HCEC 1CT (cell line): ENCODE measurements around the gene NPAS3.

Experiments used
- DNase-seq: peaks from one replicate; pipeline ENCODE4 v3.0.0-alpha.2; 2017

NPAS3 gene

DNA sequence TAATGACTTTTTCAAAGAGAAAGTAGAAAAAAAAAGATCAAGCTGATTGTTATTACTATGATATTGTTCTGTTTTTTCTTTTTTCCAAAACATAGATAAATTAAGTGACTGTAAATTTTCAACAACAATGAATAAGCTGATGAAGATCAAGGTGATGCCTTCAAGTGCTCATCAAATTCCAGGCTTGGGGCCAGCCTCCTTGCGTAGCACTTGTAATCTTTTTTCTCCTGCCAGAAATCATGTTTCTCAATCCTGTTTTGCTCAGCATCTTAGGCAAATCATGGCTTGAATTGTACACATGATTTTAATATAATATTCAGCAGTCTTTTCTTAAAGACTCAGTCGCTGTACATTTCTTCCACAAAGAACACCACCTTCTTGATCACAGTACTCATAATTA is 333.2 kb downstream of the NPAS3 start:
- no peak for DNase-seq

DNA sequence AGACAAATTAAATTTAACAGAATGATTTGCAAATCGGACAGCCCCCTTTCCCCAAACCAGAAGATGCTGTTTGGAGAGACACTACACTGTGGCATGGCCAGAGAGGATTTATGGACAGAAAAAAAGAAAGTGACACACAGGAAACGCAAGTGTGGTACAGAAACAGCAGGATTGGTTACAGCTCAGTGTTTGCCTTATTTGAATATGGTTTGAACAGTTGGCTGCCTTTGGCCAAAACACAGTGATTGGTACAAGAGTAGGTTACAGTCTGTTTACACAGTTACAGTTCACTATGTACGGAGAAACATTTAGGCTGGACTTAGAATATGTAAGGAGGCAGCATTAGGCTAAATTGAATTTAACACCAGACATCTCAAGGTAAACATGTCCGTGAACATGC is 335.3 kb downstream of the NPAS3 start:
- no peak for DNase-seq

DNA sequence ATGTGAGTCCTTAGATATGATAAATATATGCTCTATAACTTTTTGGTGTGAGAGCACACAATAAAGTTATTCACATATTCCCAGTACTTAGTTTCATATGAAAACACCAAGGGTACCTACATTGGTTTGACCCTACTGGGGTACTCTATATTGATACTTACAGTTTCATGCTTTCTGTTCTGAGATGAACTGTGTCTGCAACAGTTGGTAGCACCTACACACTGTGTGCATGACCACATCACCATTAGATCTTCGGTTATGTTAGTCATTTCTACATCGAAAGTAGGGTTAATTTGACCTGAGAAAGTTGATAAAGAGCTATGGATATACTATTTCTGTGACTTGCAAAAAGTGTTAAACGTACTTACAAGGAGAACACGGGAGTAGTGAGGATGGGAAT is 337.2 kb downstream of the NPAS3 start:
- DNase-seq, result no peak

DNA sequence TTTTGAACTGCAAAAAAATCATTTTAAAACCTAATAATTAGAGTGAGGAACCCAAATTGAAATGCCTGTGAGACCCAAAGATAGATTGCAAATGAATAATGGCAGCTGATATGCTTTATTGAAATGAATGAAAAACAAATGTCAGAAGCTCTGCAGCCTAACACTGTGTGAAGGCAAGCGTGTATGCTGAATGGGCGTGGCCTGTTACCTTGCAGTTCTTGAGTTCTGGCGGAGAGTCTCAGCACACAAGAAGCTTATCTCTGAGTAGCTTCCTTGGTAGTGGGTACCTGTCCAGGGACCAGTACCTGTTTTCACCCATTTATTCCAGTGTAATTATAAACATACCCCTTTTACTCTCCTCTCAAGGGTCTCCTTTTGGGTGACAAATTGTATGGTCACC is 341.2 kb downstream of the NPAS3 start:
- DNase-seq, result no peak

DNA sequence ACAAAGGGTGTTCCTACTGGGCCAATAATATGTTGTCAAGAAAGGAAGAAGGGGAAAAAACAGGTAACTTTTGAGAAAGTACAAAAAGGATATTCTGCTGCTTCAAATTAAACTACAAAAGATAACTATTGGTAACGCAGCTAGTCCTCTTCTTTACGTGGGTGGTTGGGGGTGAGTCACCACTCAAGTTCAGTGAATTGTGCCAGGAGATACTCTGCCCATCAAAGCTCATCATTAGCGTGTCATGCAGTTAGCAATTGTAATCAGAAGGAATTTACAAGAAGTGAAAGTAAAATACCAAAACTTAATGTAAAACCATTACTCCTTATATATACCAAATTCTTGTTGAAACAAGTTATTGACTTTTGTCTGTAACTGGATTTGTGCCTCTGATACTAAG is 342.0 kb downstream of the NPAS3 start:
- DNase-seq, result no peak

DNA sequence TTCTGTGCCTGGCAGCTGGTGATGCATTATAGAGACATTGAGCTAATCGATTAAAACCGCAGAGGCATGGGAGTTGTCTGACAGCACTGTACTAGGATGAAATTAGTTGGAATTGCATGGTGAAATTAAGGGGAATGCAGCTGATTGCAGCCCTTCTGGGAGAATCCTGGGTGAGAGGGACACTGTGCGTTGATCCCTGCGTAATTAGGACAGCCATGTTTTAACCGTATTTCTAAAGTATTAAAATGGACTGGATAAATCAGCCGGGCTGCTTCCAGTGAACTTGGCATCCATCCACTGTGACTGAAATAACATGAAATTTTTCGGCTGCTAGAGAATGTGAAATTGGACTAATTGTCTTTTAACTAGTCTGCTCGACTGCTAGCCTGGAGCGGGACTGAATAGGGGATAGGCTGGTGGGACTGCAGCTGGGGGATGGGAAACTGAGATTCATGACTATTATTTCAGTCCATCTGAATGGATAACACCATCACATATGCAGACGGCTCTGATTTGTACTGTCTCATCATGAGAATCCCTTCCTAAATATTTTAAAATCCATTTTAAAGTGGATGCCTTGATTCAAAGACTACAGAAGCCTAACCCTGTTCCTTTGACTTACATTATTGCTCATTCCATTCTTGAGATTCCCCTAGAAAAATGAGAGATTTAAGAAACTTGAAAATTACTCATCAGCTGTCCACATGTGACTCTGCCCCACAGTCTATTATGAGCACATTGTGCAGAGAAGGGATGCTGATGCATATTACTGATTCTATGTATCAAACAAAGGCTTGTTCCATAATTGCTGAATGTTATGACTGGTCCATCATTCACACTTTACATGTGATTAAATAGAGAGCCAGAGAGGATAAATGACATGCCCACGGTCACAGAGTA is 343.9 kb downstream of the NPAS3 start:
- DNase-seq, result no peak

DNA sequence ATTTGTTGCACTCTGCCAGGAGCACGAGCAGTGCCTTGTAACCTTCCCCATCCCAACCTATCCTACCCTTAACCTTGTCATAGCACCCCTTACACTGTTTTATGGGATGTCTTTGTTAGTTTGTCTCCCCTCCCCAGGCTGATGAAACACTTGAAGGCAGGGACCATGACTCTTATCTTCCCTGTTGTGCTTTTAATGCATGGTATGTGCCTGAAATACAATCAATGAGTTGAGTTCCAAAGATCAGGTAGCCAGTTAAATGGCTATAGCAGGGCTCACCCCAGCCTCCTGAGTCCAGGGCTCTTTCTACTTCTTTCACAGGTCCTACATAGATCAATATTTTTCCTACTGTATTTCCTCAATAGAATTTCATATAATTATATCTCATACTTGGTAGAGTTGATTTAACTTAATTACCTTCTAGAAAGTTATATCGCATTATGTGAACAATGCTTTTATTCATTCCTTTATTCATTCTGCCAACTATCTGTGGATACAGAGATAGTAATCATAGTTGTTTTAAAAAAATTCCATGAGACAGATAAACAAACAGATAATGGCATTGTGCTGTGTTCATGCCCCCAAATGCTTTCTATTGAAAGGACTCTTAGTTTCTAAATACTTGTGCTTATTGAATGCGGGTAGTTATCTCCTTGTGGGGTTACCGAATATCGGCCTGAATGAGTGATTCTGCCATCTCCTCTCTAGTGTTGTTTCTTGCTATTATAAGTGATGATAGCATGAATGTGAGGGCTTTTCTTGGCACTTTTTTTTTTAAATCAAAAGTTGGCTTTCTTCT is 347.4 kb downstream of the NPAS3 start:
- DNase-seq, result no peak

DNA sequence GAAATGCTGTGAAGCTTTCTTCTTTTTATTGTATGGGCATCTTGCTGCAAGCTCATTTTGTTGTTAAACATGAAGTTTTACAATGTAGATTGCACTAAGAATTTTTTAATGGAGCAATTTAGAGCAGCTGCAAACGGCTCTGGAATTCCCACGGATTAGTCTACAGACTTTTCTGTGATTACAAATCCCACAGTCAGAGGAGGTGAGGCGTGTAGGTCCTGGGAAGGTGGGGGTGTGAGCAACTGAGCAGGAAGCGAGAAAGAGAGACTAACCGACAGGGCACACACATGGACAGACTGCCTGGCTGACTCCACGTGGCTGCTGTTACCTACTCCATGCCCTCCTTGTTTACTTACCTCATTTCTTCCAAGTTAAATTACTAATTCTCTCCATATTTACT is 348.5 kb downstream of the NPAS3 start:
- no peak for DNase-seq

DNA sequence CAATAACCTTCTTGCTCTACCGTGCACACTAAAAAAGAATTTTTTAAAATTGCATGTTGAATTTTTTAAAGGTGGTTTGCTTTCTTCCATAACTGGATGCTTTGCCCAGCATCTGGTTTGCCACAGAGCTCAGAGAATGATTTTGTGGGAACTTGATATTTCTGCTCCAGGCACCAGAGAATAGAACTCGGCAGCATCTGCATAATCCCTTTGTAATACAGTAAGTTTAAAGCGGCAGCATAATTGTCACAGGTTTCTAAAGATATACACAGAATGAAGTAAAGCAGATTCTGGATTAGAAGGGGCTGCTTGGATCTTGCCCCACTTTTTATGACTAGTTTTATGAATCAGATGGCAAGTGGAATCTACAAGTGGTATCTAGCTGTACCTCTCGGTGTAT is 352.0 kb downstream of the NPAS3 start:
- no peak for DNase-seq

DNA sequence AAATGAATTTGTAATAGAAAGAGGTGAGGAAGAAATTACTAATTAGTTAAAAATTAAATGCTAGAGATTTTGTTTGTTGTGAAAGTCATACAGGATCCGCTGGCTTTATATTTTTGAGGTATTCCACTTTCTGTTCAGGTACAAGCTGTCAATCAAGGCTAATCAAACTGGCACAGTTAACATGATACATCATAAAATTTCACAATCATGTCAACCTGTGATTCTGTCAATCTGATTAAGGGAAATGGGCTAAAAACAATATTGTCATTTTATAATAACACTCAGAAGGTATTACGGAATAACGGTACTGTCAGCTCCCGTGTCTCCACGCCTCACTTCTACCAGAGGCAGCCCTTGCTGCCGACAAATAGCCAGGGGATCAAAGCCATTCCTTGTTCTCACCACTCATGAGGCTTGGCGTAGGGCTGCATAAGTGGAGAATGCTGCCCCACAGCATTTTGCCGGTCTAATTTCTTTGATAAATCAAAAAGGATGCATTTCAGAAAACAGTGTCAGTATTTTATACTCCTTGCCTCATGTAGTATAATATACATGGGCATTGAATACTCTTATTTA is 352.9 kb downstream of the NPAS3 start:
- DNase-seq, result no peak

DNA sequence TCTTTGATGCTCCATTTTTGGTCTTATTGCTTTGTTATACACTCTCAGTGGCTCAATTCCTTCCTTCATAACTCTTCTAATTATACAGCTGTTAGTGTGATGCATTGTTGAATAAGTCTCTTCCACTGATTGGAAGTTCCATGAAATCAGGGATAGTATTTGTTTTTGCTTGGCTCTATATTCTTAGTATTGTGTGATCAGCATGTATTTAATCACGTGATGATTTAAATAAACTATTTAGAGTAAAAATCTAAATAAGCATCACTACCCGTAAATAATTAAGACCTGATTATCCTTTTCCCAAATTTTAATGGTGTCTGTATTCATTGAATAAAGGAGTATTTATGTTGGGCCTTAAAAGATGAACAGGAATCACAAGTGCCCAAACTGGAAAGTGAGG is 355.7 kb downstream of the NPAS3 start:
- DNase-seq, result no peak

DNA sequence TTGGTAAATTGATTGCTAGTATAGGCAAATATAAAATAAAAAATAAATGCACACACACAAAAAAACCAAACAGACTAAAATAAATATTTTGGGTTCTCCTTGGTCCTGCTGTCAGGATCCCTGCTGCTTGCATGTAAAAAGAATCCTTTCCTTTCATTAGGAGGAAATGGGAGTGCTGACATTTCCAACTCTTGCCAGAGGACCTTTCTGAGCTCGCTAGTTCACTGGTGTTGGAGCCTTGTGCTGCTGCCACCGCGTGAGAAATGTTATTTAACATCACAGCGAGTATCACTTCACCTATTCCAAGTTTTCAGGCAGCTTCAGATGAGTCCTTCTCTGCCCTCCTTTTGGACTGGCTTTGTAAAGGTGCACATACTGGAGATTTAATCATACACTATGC is 358.9 kb downstream of the NPAS3 start:
- no peak for DNase-seq

DNA sequence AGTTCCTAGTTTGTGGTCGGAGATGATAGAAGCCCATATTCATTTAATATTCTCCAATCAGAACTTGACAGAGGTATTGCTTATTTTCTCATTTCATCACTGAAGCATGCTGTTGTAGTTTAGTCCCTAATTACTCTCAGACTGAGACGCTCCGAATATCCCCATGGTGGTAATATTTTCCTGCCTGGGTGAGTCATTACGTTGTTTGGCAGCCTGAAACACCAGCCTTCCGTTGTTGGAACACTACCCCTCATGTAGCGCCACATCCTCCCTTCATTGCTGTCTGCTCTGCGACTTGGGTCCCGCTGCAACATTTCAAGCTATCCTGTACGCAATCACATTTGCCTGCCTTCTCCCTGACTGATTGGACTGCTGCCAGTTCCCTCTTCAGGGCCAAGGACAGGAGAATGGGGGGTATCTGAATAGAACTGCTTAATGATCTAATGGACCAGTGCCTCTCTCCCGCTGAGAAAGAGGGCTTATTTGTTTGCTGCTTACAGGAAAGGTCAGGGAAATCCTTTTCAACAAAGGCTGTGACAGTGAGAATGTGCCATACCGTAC is 369.1 kb downstream of the NPAS3 start:
- no peak for DNase-seq

DNA sequence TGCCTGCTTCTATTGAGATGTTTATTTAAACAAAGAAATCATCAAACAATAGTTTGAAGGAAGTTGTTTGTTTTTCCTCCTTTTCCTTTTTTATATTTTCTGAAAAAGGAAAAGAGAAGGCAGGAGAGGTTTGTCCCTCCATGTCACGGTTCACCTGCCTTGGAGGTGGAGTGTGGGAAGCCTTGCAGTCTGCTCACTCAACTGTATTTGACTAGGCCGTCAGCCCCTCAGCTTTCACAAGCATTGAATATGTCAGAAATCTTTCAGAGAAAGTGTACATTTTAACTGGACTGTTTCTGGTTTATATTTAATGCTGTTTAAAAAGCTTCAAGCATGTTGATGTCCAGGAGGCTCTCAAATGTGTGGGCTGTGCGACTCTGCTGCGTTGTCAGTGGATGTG is 370.4 kb downstream of the NPAS3 start:
- no peak for DNase-seq

DNA sequence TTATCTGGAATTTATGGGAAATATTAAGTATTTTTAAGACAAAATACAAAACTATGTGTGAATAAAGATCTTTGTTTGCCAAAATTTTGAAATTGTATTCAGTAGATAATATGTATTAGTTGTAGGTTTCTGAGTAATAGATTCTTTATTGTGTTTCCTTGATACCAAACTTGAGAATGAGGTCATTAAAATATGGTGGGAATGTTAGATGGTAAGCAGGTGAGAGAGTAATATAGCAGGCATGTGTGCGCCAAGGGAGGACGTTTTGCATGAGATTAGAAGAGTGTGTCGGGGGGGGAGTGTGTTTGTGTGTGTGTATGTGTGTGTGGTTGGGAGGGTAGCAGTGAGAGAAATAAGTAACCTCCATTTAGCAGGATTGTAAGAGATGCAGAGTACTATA is 376.5 kb downstream of the NPAS3 start:
- no peak for DNase-seq

DNA sequence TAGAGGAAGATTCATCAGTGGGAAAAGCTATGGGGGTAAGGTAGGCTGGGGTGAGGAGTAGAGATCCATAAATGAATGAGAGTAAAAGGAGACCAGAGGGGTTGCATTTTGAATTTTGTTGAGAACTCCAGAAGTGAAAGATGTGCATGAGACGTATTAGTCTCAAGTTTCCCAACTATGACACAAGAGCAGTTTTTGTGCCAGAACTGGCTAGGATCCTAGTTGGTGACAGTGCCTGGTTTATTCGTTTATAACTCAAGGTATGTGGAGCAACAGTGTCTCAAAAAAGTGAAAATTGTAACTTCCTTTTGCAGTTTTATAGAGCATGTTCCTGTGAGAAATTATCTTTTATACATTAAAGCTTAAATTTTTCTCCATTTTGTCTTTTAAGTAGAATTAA is 377.0 kb downstream of the NPAS3 start:
- DNase-seq, result no peak

DNA sequence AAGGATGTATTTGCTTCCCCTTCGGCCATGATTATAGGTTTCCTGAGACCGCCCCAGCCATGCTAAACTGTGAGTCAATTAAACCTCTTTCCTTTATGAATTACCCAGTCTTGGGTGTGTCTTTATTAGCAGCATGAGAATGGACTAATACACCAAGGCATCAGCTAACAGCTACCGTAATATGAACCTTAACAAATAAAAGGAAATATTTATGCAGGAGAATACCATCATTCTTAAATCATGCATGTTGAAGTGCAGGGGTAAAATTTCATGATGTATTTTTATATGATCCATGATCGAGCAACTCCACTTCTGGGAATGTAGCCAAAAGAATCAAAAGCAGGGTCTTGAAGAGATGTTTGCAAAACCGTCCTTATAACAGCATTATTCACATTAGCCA is 379.0 kb downstream of the NPAS3 start:
- DNase-seq, result no peak

DNA sequence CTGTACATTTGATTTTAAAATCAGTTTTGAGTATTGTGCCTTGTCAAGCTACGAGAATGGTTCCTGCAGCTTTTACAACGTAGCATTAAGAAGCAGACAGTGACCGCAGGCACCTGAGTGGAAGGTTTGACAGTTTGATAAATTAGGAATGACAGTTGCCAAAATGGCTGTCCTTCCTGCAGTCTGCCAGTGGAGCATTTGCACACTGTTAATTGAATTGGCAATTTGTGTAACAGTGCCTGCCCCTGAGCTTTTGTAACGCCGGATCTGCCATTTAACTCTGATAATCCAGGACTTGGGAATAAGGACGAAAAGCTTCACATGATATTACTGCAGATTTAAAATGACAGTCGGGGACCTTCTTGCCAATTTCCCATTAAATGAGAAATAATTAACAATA is 385.3 kb downstream of the NPAS3 start:
- DNase-seq, result no peak

DNA sequence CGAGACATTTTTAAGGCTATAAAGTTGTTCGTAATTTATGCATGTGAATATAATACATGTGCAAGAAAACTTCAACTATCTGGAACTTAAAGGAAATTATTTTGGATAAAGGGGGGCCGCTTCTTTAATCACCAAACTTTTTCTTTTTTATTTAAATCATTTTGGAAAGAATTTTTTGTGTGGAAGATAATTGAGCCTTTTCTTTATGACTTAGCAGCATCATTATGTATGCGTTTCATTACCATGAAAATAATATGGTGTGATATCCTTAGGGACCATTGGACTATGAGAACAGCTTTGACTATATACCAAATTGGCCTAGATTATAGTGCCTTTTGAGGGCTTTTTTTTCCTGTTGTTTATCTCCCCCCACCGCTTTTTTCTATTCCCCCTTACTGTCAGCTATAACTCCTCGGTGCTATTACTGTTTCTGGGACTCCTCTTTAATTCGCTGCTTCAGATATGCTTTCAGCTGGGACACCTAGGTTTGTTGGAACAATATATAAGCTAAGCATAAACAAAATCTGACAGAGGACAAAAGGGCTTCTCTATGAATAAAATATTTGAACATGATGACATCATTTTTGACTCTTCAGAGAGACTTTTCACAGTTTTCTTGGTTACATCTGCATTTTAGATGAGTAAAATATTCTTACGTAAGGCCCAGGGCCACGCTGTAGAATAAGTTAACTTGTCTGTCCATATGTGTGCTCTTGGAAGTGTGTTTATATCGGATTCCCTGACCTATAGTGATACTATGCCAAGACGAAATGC is 392.7 kb downstream of the NPAS3 start:
- no peak for DNase-seq

DNA sequence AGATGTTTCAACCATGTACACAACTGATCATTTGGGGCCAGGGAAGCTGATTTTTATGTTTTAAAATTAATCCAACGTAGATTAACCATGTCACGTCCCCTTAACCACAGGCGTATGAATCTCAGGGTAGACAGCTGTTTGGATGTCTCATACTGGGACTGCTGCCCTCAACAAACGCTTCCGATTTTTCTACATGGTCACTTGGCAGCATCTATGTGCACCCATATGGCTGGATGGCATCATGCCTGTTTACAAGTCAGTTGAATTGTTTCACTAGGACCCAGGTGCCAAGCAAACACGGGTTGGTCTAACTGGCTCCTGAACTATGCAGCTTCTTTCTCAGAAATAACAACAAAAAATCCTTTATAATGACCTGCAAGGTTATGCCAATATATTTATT is 393.8 kb downstream of the NPAS3 start:
- no peak for DNase-seq

DNA sequence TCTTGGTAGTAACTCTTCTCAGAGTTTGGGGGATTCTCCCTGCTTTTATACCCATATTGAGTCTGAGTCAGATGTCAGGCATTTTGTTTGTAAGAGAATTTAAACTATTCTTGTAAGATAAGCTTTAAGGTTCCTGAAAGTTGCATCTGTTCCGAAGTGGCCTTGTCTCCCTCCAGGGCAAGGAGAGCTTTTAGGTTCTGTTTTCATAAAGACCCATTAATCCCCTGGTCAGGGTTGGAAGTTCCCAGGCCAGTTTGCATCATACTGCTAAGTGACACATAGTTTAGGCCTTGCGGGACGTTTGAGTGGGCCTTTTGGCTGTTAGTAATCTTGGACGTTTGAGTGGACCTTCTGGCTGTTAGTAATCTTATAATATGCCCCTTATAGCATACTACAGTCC is 396.7 kb downstream of the NPAS3 start:
- no peak for DNase-seq

DNA sequence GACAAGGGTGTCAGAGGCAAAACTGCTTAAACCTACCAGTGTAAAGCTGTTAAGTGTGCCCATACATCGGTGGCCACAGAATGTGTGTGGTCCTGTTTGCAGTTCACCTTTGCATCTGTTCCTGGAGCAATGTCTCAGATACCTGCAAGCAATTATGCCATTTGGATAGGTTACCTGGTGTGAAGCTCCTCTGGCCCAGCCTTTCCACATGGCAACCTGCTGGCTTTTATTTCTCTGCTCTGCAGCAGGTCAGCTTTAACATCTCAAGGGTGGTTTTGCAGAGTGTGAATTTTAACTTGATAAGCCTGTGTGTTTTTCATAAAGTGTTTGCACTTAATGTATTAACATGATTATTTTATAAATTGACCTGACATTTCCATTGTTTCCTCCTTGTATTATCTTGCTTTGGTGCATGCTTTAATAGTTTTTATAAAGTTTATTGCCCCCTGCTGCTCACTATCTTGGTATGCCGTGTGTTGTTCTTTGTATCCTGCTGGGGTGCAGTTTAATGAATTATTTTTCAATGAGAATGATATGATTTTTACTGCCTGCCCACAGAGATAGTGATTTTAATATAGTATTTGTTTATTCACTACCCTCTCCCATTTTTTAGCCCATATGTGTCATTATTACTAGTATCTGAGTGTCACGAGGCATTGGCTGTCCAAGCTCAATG is 403.8 kb downstream of the NPAS3 start:
- no peak for DNase-seq
